IMR-90 (cell line): ENCODE measurements around the gene SRPK1. TPM values are rescaled to one million over a fixed set of nuclear protein-coding genes. Genes with fewer than 3 reads are reported as not detected.
"Not testable (repeated sequence)": the region's sequence is repeated elsewhere in the genome, so short reads cannot be mapped to it uniquely, and the experiment has no call there.

ENCODE experiments used
- ATAC-seq: fragments of 200-7000 bp; cut with Tn5 transposase; 2 replicates; pipeline ENCODE4 v1.9.1; 2020; ENCODE audit warnings: low read depth, mild to moderate bottlenecking, moderate library complexity
- BruUV-seq: library from RNA; stranded (reverse); fragments of 400-500 nt; replicated peaks from 2 replicates; lab custom pipeline; 2021; lab: Mats Ljungman, UMichigan
- CTCF ChIA-PET: fragments of 300-600 bp; formaldehyde crosslinking; extraction: SDS; loops from one replicate; lab custom pipeline; 2021; ENCODE audit warnings: antibody characterized with exemption; lab: Yijun Ruan, JAX
- POLR2A ChIA-PET: fragments of 300-600 bp; sonication (Branson Sonifier 250); formaldehyde crosslinking; loops from one replicate; lab custom pipeline; 2022; ENCODE audit warnings: antibody characterized with exemption; ENCODE audit not compliant: unreplicated experiment; lab: Charles Lee
- DNase-seq: peaks from one replicate; pipeline ENCODE4 v3.0.0; 2013
- H2AFZ ChIP-seq: replicated peaks from 2 replicates; pipeline ENCODE3; 2013; ENCODE audit warnings: low read length, mild to moderate bottlenecking; ENCODE audit not compliant: poor library complexity
- H2AK5ac ChIP-seq: 2 replicates; pipeline ENCODE4 v1.6.1; 2013; ENCODE audit warnings: low read depth, low read length, inconsistent platforms
- H2AK9ac ChIP-seq: replicated peaks from 2 replicates; pipeline ENCODE3; 2013; ENCODE audit warnings: mild to moderate bottlenecking, low read depth, low read length, moderate library complexity; ENCODE audit not compliant: poor library complexity
- H2BK120ac ChIP-seq: 2 replicates; pipeline ENCODE4 v1.6.1; 2013; ENCODE audit warnings: low read depth, low read length, inconsistent platforms
- H2BK15ac ChIP-seq: 3 replicates; pipeline ENCODE4 v1.6.1; 2013; ENCODE audit warnings: low read depth, low read length, inconsistent platforms
- H2BK20ac ChIP-seq: 2 replicates; pipeline ENCODE4 v1.6.1; 2013; ENCODE audit warnings: low read depth, mild to moderate bottlenecking, inconsistent platforms, low read length, moderate library complexity
- H2BK5ac ChIP-seq: 2 replicates; pipeline ENCODE4 v1.6.1; 2013; ENCODE audit warnings: mild to moderate bottlenecking, low read depth, low read length, inconsistent platforms; ENCODE audit not compliant: poor library complexity, severe bottlenecking
- H3K14ac ChIP-seq: replicated peaks from 2 replicates; pipeline ENCODE4 v1.6.1; 2013; ENCODE audit warnings: low read depth, low read length, inconsistent platforms
- H3K18ac ChIP-seq: 2 replicates; pipeline ENCODE4 v1.6.1; 2013; ENCODE audit warnings: low read depth, low read length, control low read depth
- H3K23ac ChIP-seq: 2 replicates; pipeline ENCODE4 v1.6.1; 2013; ENCODE audit warnings: low read depth, low read length, inconsistent platforms
- H3K27ac ChIP-seq: 2 replicates; pipeline ENCODE4 v1.5.1; 2013; ENCODE audit warnings: mild to moderate bottlenecking, control low read depth, low read length; ENCODE audit not compliant: insufficient read depth
- H3K27me3 ChIP-seq: 2 replicates; pipeline ENCODE4 v1.6.1; 2013; ENCODE audit warnings: low read length; ENCODE audit not compliant: control insufficient read depth, insufficient read depth
- H3K36me3 ChIP-seq: 2 replicates; pipeline ENCODE4 v1.6.1; 2013; ENCODE audit warnings: low read length, mixed read lengths; ENCODE audit not compliant: control insufficient read depth, insufficient read depth
- H3K4ac ChIP-seq: 2 replicates; pipeline ENCODE4 v1.6.1; 2013; ENCODE audit warnings: low read depth, low read length, inconsistent platforms
- H3K4me1 ChIP-seq: 2 replicates; pipeline ENCODE4 v1.6.1; 2013; ENCODE audit warnings: low read length, mixed read lengths; ENCODE audit not compliant: control insufficient read depth, insufficient read depth
- H3K4me2 ChIP-seq: 2 replicates; pipeline ENCODE4 v1.6.1; 2013; ENCODE audit warnings: low read depth, mild to moderate bottlenecking, control low read depth, low read length, moderate library complexity
- H3K4me3 ChIP-seq: 2 replicates; pipeline ENCODE4 v1.5.1; 2013; ENCODE audit warnings: low read depth, mild to moderate bottlenecking, control low read depth, low read length, moderate library complexity; ENCODE audit not compliant: insufficient read depth
- H3K56ac ChIP-seq: 2 replicates; pipeline ENCODE4 v1.6.1; 2013; ENCODE audit warnings: low read length, inconsistent platforms; ENCODE audit not compliant: insufficient read depth; ENCODE audit errors: extremely low read depth
- H3K79me1 ChIP-seq, 2 experiments: 2 replicates each; pipeline ENCODE4 v1.6.1; 2013; ENCODE audit warnings: low read length in 2 of 2, inconsistent platforms in 1 of 2, low read depth in 1 of 2
- H3K9ac ChIP-seq: 2 replicates; pipeline ENCODE4 v1.6.1; 2013; ENCODE audit warnings: low read depth, low read length, control low read depth
- H3K9me1 ChIP-seq: 2 replicates; pipeline ENCODE4 v1.6.1; 2013; ENCODE audit warnings: low read length, inconsistent platforms; ENCODE audit not compliant: insufficient read depth
- H3K9me3 ChIP-seq: 2 replicates; pipeline ENCODE4 v1.6.1; 2013; ENCODE audit warnings: low read length; ENCODE audit not compliant: control insufficient read depth, insufficient read depth
- H4K20me1 ChIP-seq: 2 replicates; pipeline ENCODE4 v1.6.1; 2013; ENCODE audit warnings: low read length, inconsistent platforms; ENCODE audit not compliant: insufficient read depth
- H4K5ac ChIP-seq: 2 replicates; pipeline ENCODE4 v1.6.1; 2013; ENCODE audit warnings: mild to moderate bottlenecking, low read depth, low read length, control low read depth
- H4K8ac ChIP-seq, 2 experiments: 2 replicates each; pipeline ENCODE4 v1.6.1; 2013; ENCODE audit warnings: low read depth in 2 of 2, low read length in 2 of 2, control low read depth in 1 of 2, inconsistent platforms in 1 of 2
- H4K91ac ChIP-seq: 2 replicates; pipeline ENCODE4 v1.6.1; 2013; ENCODE audit warnings: low read depth, low read length, inconsistent platforms; ENCODE audit not compliant: insufficient read depth
- CEBPB ChIP-seq: IDR thresholded peaks from 2 replicates; pipeline ENCODE4 v1.6.1; 2012; ENCODE audit warnings: low read depth, low read length, improper control_type of control experiment
- FOS ChIP-seq: fragments of 150-350 bp; IDR thresholded peaks from 2 replicates; pipeline ENCODE4 v1.6.1; 2016; ENCODE audit warnings: low read depth, low read length
- WGBS, 2 experiments: methylation state at CpG; one replicate each; pipeline versions ENCODE4 v1.1.5 to v1.1.7; 2013; ENCODE audit warnings: missing lambda C conversion rate in 2 of 2; ENCODE audit not compliant: insufficient read length in 1 of 2; ENCODE audit errors: extremely low coverage in 2 of 2; 5-methylcytosine and 5-hydroxymethylcytosine counted together
- dilution Hi-C: fragments of 300-500 bp; cut with HindIII; formaldehyde crosslinking; loops from one replicate; pipeline ENCODE4 v1.14.3; 2018; ENCODE audit warnings: low sequenced_read_pairs; ENCODE audit not compliant: unreplicated experiment
- in situ Hi-C: fragments of 300-500 bp; cut with MboI; formaldehyde crosslinking; loops from 3 replicates; pipeline ENCODE4 v1.14.3; 2019; ENCODE audit warnings: low sequenced_read_pairs, inconsistent platforms, mixed read lengths
- intact Hi-C: fragments of 100-400 bp; cut with micrococcal nuclease; formaldehyde crosslinking; loops from 2 replicates; pipeline ENCODE4 v1.10.0; 2022
- polyA plus RNA-seq, 3 experiments: library from polyadenylated mRNA; depleted of rRNA; stranded (reverse); fragments of >200 nt; gene quantifications; 2 replicates each; pipeline ENCODE4 v1.2.3, GENCODE V29; 2012; ENCODE audit warnings: low replicate concordance in 1 of 3
- total RNA-seq: library from RNA; depleted of rRNA; stranded (reverse); fragments of >200 nt; gene quantifications from 2 replicates; pipeline ENCODE4 v1.2.3, GENCODE V29; 2012

The SRPK1 gene
- total and polyA plus RNA-seq, 2 of the 4 experiments (the other 2 are of a cell fraction) = 22.5 to 44.6 TPM

- H3K23ac ChIP-seq = peak overlapping the region; percentile 77
- peak overlapping the region; percentile 3; the same call in 1 of the 2 replicates for H2AK5ac ChIP-seq
- H3K9me3 ChIP-seq = no peaks in the 10 kb centered on the region
- H4K91ac ChIP-seq = no peak overlapping the region
- ATAC-seq = no peak; the same call in 1 of the 2 replicates
- no peaks in the 10 kb centered on the region; the same call in 1 of the 2 replicates for H3K4me1 ChIP-seq
- H3K14ac ChIP-seq = peak overlapping the region; percentile 80
- dilution Hi-C loops = no loop called here
- peaks cover 9 to 43% of the 10 kb centered on the region in 2 experiments; a peak in 3 of 4 replicates for H3K79me1 ChIP-seq
- no peaks in the 10 kb centered on the region; the same call in 1 of the 2 replicates for H4K20me1 ChIP-seq
- peak; percentile 62; the same call in 1 of the 2 replicates for TF ChIP-seq CEBPB
- no peak for TF ChIP-seq FOS
- H4K8ac ChIP-seq = peak overlapping the region; percentile 8 to 32; a peak in 1 of 4 replicates
- H2AFZ ChIP-seq = peak overlapping the region; percentile 87
- no peak overlapping the region for H2BK15ac ChIP-seq
- DNase-seq = peak; percentile 57
- POLR2A ChIA-PET = no interaction called here
- in situ Hi-C loops = no loop called here
- H3K27ac ChIP-seq = peak overlapping the region; percentile 36
- peak overlapping the region; percentile 31; the same call in 1 of the 2 replicates for H3K4ac ChIP-seq
- no peaks in the 10 kb centered on the region for H3K9me1 ChIP-seq
- H3K9ac ChIP-seq = peak overlapping the region; percentile 65
- H2AK9ac ChIP-seq = peak overlapping the region; percentile 87
- intact Hi-C loops = loop anchor here (10.0 kb wide), 1 partner anchor 176 kb away; no protein-coding TSS in a partner anchor
- no peak overlapping the region for H2BK20ac ChIP-seq
- H3K36me3 ChIP-seq = peaks cover 4% of the 10 kb centered on the region; the same call in 1 of the 2 replicates
- H4K5ac ChIP-seq = peak overlapping the region; percentile 32; the same call in 1 of the 2 replicates
- WGBS, 2 experiments = no CpG with 5 or more reads among the region's 9 CpGs
- peak overlapping the region; percentile 73 for H2BK5ac ChIP-seq
- H3K4me3 ChIP-seq = peak overlapping the region; percentile 88
- H3K4me2 ChIP-seq = peak overlapping the region; percentile 61
- H2BK120ac ChIP-seq = no peak overlapping the region
- CTCF ChIA-PET = interaction anchor here (0.6 kb wide), 1 partner anchor 46 kb away, joined by 3 read pairs; no protein-coding TSS in a partner anchor
- no peak overlapping the region; the same call in 1 of the 2 replicates for H3K18ac ChIP-seq
- no peaks in the 10 kb centered on the region for H3K27me3 ChIP-seq
- BruUV-seq = TSS peak; percentile 38
- peak overlapping the region; percentile 28 for H3K56ac ChIP-seq
These were observed 1.6 kb downstream of the SRPK1 start for GRCh38 chr6:35919085-35919826.

DNA sequence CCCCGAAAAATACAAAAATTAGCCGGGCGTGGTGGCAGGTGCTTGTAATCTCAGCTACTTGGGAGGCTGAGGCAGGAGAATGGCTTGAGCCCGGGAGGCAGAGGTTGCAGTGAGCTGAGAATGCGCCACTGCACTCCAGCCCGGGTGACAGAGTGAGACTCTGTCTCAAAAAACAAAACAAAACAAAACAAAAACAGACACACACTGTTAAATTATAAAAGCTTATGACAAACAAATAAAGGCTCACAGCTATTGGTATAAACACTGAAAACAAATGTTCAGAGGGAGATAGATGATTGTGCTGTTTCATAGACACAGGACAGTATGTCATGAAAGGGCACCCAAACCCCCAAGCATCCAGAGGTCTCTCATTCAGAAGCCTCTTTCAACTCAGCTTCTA lies 4.0 kb downstream of the SRPK1 start:
- Histone ChIP-seq H3K79me1 (peaks cover 9 to 50% of the 10 kb centered on the region in 2 experiments; a peak in 3 of 4 replicates), H3K23ac (0 out of 2 replicates have a peak overlapping the region, but pooled peaks have one; percentile 6)
- H3K9me3 ChIP-seq, H2AFZ ChIP-seq, H3K9ac ChIP-seq, H2BK5ac ChIP-seq, ATAC-seq, H2BK120ac ChIP-seq, H4K20me1 ChIP-seq, BruUV-seq, H3K27ac ChIP-seq, H3K9me1 ChIP-seq, H3K4me1 ChIP-seq, H2BK15ac ChIP-seq, H3K4me3 ChIP-seq, H2AK5ac ChIP-seq, H4K91ac ChIP-seq, H2BK20ac ChIP-seq, dilution Hi-C loops, H3K27me3 ChIP-seq, H3K18ac ChIP-seq, H3K36me3 ChIP-seq, DNase-seq, H3K14ac ChIP-seq, H3K56ac ChIP-seq, in situ Hi-C loops, H3K4me2 ChIP-seq, POLR2A ChIA-PET, H2AK9ac ChIP-seq, H4K5ac ChIP-seq, H4K8ac ChIP-seq, H3K4ac ChIP-seq: not testable (repeated sequence)
- CTCF ChIA-PET = interaction anchor here (1.2 kb wide), 1 partner anchor 26 kb away, joined by 3 read pairs; no protein-coding TSS in a partner anchor
- no CpG with 5 or more reads among the region's 6 CpGs for WGBS, 2 experiments
- intact Hi-C loops = loop anchor here (10.0 kb wide), 1 partner anchor 178 kb away; no protein-coding TSS in a partner anchor
